H1 (cell line): ENCODE data around the gene TRNAU1AP. TPM values are rescaled to one million over a fixed set of nuclear protein-coding genes. Genes with fewer than 3 reads are reported as not detected.
"Not testable (repeated sequence)": the region's sequence is repeated elsewhere in the genome, so short reads cannot be mapped to it uniquely, and the experiment has no call there.

Experiments
- CTCF ChIA-PET: fragments of 300-600 bp; sonication (Branson Sonifier 250); formaldehyde crosslinking; loops from one replicate; lab custom pipeline; 2021; ENCODE audit not compliant: partially characterized antibody; lab: Charles Lee
- POLR2A ChIA-PET: fragments of 300-600 bp; sonication (Branson Sonifier 250); formaldehyde crosslinking; loops from one replicate; lab custom pipeline; 2021; ENCODE audit warnings: inconsistent platforms; ENCODE audit not compliant: partially characterized antibody; lab: Charles Lee
- DNase-seq, 2 experiments: peaks; one replicate each; pipeline versions ENCODE4 v3.0.0 to v3.0.0-alpha.2; 2010 to 2022; ENCODE audit warnings: low spot score in 2 of 2, low read depth in 1 of 2, mixed read lengths in 1 of 2
- FAIRE-seq: peaks from 2 replicates; lab custom pipeline; 2011; peaks lifted over from hg19 to GRCh38; lab: Jason Lieb, UNC
- H2AFZ ChIP-seq: 2 replicates; pipeline ENCODE4 v1.8.1; 2012; ENCODE audit warnings: low read length, inconsistent platforms
- H2AK5ac ChIP-seq: 2 replicates; pipeline ENCODE4 v1.6.1; 2013; ENCODE audit warnings: low read depth, low read length
- H2BK120ac ChIP-seq: replicated peaks from 2 replicates; pipeline ENCODE3; 2013; ENCODE audit warnings: low read depth, low read length, inconsistent platforms
- H2BK12ac ChIP-seq: 2 replicates; pipeline ENCODE4 v1.6.1; 2013; ENCODE audit warnings: low read depth, low read length
- H2BK15ac ChIP-seq: 2 replicates; pipeline ENCODE4 v1.6.1; 2013; ENCODE audit warnings: low read length
- H2BK20ac ChIP-seq: 2 replicates; pipeline ENCODE4 v1.6.1; 2013; ENCODE audit warnings: low read length
- H2BK5ac ChIP-seq: 2 replicates; pipeline ENCODE4 v1.6.1; 2013; ENCODE audit warnings: low read depth, low read length
- H3K14ac ChIP-seq: 2 replicates; pipeline ENCODE4 v1.6.1; 2013; ENCODE audit warnings: inconsistent platforms; ENCODE audit not compliant: insufficient read length
- H3K18ac ChIP-seq: 2 replicates; pipeline ENCODE4 v1.6.1; 2013; ENCODE audit warnings: low read length; ENCODE audit errors: extremely low read depth
- H3K23ac ChIP-seq: 2 replicates; pipeline ENCODE4 v1.6.1; 2013; ENCODE audit warnings: inconsistent platforms; ENCODE audit not compliant: insufficient read length
- H3K23me2 ChIP-seq: 2 replicates; pipeline ENCODE4 v1.6.1; 2013; ENCODE audit warnings: low read depth, low read length
- H3K27ac ChIP-seq: 2 replicates; pipeline ENCODE4 v1.6.1; 2011; ENCODE audit warnings: low read depth, low read length, inconsistent platforms
- H3K27me3 ChIP-seq, 4 experiments: replicated peaks in 1 of 4; 1 replicate in 1 of 4; 2 replicates in 3 of 4; pipeline versions ENCODE4 v1.6.1 to v1.8.1; 2011 to 2013; ENCODE audit warnings: low read length in 3 of 4, mild to moderate bottlenecking in 3 of 4, inconsistent platforms in 2 of 4, mixed read lengths in 2 of 4, moderate library complexity in 1 of 4; ENCODE audit not compliant: control insufficient read depth in 3 of 4, insufficient read depth in 3 of 4; ENCODE audit errors: extremely low read depth in 1 of 4
- H3K36me3 ChIP-seq, 4 experiments: 2 replicates each; pipeline versions ENCODE4 v1.6.1 to v1.8.1; 2011 to 2013; ENCODE audit warnings: mild to moderate bottlenecking in 4 of 4, low read length in 3 of 4, moderate library complexity in 2 of 4, control low read depth in 1 of 4, inconsistent platforms in 1 of 4; ENCODE audit not compliant: insufficient read depth in 4 of 4, control insufficient read depth in 2 of 4
- H3K4ac ChIP-seq: replicated peaks from 2 replicates; pipeline ENCODE3; 2013; ENCODE audit warnings: low read length, low read depth, mixed read lengths, inconsistent platforms; ENCODE audit not compliant: insufficient read length
- H3K4me1 ChIP-seq, 4 experiments: replicated peaks in 1 of 4; 1 replicate in 1 of 4; 2 replicates in 3 of 4; pipeline versions ENCODE4 v1.6.1 to v1.8.1; 2011 to 2013; ENCODE audit warnings: low read length in 3 of 4, inconsistent platforms in 2 of 4, mixed read lengths in 1 of 4; ENCODE audit not compliant: insufficient read depth in 4 of 4, control insufficient read depth in 3 of 4
- H3K4me2 ChIP-seq, 2 experiments: 2 replicates each; pipeline versions ENCODE4 v1.6.1 to v1.8.1; 2011 to 2013; ENCODE audit warnings: low read depth in 2 of 2, low read length in 2 of 2, control low read depth in 1 of 2, inconsistent platforms in 1 of 2, mild to moderate bottlenecking in 1 of 2; ENCODE audit not compliant: insufficient read depth in 1 of 2
- H3K4me3 ChIP-seq, 4 experiments: fragments of 200-600, 300-600 bp in 1 of 4; sonication (generic), shearing (Covaris generic), sonication (Bioruptor Twin) in 1 of 4; 2 replicates each; pipeline versions ENCODE4 v1.5.1 to v1.8.1; 2011 to 2016; ENCODE audit warnings: low read length in 4 of 4, low read depth in 3 of 4, control low read depth in 2 of 4, inconsistent platforms in 2 of 4, mild to moderate bottlenecking in 2 of 4, mixed read lengths in 1 of 4, moderate library complexity in 1 of 4; ENCODE audit not compliant: insufficient read depth in 2 of 4; ENCODE audit errors: extremely low read depth in 1 of 4
- H3K56ac ChIP-seq: replicated peaks from 2 replicates; pipeline ENCODE3; 2013; ENCODE audit warnings: low read depth, mild to moderate bottlenecking, mixed read lengths, low read length, inconsistent platforms; ENCODE audit not compliant: insufficient read length
- H3K79me1 ChIP-seq: 2 replicates; pipeline ENCODE4 v1.6.1; 2013; ENCODE audit warnings: low read depth, low read length, control low read depth
- H3K79me2 ChIP-seq, 2 experiments: 2 replicates each; pipeline versions ENCODE4 v1.6.1 to v1.8.1; 2012 to 2013; ENCODE audit warnings: low read length in 2 of 2, mild to moderate bottlenecking in 2 of 2, inconsistent platforms in 1 of 2; ENCODE audit not compliant: insufficient read depth in 2 of 2, control insufficient read depth in 1 of 2
- H3K9ac ChIP-seq, 4 experiments: replicated peaks in 1 of 4; 1 replicate in 1 of 4; 2 replicates in 3 of 4; pipeline versions ENCODE4 v1.6.1 to v1.8.1; 2011 to 2013; ENCODE audit warnings: low read depth in 3 of 4, low read length in 3 of 4, control low read depth in 2 of 4, mild to moderate bottlenecking in 2 of 4, moderate library complexity in 2 of 4, inconsistent platforms in 1 of 4; ENCODE audit errors: extremely low read depth in 1 of 4
- H3K9me3 ChIP-seq, 2 experiments: 2 replicates each; pipeline versions ENCODE4 v1.6.1 to v1.8.1; 2012 to 2013; ENCODE audit warnings: mild to moderate bottlenecking in 2 of 2, moderate library complexity in 2 of 2, control low read depth in 1 of 2, inconsistent platforms in 1 of 2, low read depth in 1 of 2, low read length in 1 of 2, mixed read lengths in 1 of 2; ENCODE audit not compliant: insufficient read depth in 2 of 2
- H4K20me1 ChIP-seq, 2 experiments: replicated peaks in 1 of 2; 2 replicates each; pipeline versions ENCODE3 to v1.8.1; 2011 to 2013; ENCODE audit warnings: inconsistent platforms in 2 of 2, low read length in 2 of 2, mild to moderate bottlenecking in 1 of 2; ENCODE audit not compliant: insufficient read depth in 2 of 2, control insufficient read depth in 1 of 2
- H4K5ac ChIP-seq: 2 replicates; pipeline ENCODE4 v1.6.1; 2013; ENCODE audit warnings: low read length, low read depth, mixed read lengths, inconsistent platforms; ENCODE audit not compliant: insufficient read length
- H4K8ac ChIP-seq: 2 replicates; pipeline ENCODE4 v1.8.0; 2013; ENCODE audit warnings: mild to moderate bottlenecking, moderate library complexity, low read length, inconsistent platforms; ENCODE audit not compliant: insufficient read depth; ENCODE audit errors: extremely low read depth
- H4K91ac ChIP-seq: replicated peaks from 2 replicates; pipeline ENCODE3; 2013; ENCODE audit warnings: low read length, mixed read lengths, inconsistent platforms; ENCODE audit not compliant: insufficient read length
- WGBS, 2 experiments: shearing (Covaris generic) in 1 of 2; methylation state at CpG; one replicate each; pipeline versions ENCODE4 v1.1.6 to v1.1.7; 2013 to 2015; ENCODE audit warnings: low lambda C conversion rate in 2 of 2, mixed read lengths in 2 of 2, inconsistent platforms in 1 of 2, low coverage in 1 of 2, missing lambda C conversion rate in 1 of 2; ENCODE audit not compliant: insufficient replicate concordance in 2 of 2, insufficient coverage in 1 of 2, insufficient read length in 1 of 2; ENCODE audit errors: extremely low coverage in 1 of 2, missing lambda C conversion rate in 1 of 2; 5-methylcytosine and 5-hydroxymethylcytosine counted together
- polyA plus RNA-seq, 7 experiments: library from polyadenylated mRNA; depleted of rRNA in 3 of 7; stranded (reverse) in 5 of 7; unstranded in 2 of 7; fragments of >200 nt in 5 of 7; fragments of 200-250 nt in 2 of 7; gene quantifications; 1 replicate in 5 of 7; 2 replicates in 1 of 7; 4 replicates in 1 of 7; pipeline versions ENCODE4 v1.2.1 to v1.2.3, GENCODE V29; 2011 to 2013; ENCODE audit warnings: missing spikeins in 2 of 7, mixed read lengths in 2 of 7
- total RNA-seq: library from RNA; stranded (reverse); fragmentation: NEBNext Ultra II Directional; extraction: Animal tissue kit (Norgen Biotek cat#: 25700); gene quantifications from 2 replicates; pipeline ENCODE4 v1.2.1, GENCODE V29; 2021

The TRNAU1AP gene
- total and polyA plus RNA-seq, 2 of the 8 experiments (the other 6 are each of a cell fraction or from before 2014, with no cell fraction given): 35.2 to 37.1 TPM

- H2AK5ac ChIP-seq: 0 out of 2 replicates have a peak overlapping the region, but pooled peaks have one; percentile 32
- not testable (repeated sequence) for H3K18ac ChIP-seq, H2BK5ac ChIP-seq, H3K4me3 ChIP-seq, FAIRE-seq, H2BK15ac ChIP-seq, H3K56ac ChIP-seq, H3K9me3 ChIP-seq, H2BK120ac ChIP-seq, DNase-seq, H4K20me1 ChIP-seq, H3K23me2 ChIP-seq, H3K27me3 ChIP-seq, H2AFZ ChIP-seq, H3K9ac ChIP-seq, H3K27ac ChIP-seq, H3K4ac ChIP-seq, H4K8ac ChIP-seq, H3K23ac ChIP-seq, H3K14ac ChIP-seq, H4K91ac ChIP-seq, H2BK12ac ChIP-seq, H2BK20ac ChIP-seq, H3K4me2 ChIP-seq, H4K5ac ChIP-seq
- H3K79me2 ChIP-seq: peaks cover 14 to 64% of the 10 kb centered on the region in 2 experiments; a peak in 3 of 4 replicates
- H3K79me1 ChIP-seq: peaks cover 17% of the 10 kb centered on the region
- peaks cover 0 to 11% (median 4%) of the 10 kb centered on the region in 4 experiments; a peak in 2 of 8 replicates for H3K36me3 ChIP-seq
- CTCF ChIA-PET: interaction anchor here (0.6 to 8.0 kb wide), 4 partner anchors 11 to 683 kb away, joined by 3 to 59 read pairs (median 4); no protein-coding TSS in a partner anchor
- POLR2A ChIA-PET: interaction anchor here (0.6 to 31.3 kb wide), 13 partner anchors 11 to 163 kb away, joined by 3 to 660 read pairs (median 3); partner anchors contain the start of genes RAB42, RCC1 and TAF12
- H3K4me1 ChIP-seq: peaks cover 7 to 16% (median 11%) of the 10 kb centered on the region in 4 experiments
- WGBS, 2 experiments: 92% methylated on average over 12 of the region's 12 CpGs; no CpG with 5 or more reads in 1 of the 2 experiments
These were observed 32.1 kb upstream of the TRNAU1AP start for GRCh38 chr1:28520796-28521195.
